GM12878 (cell line): ENCODE results near the gene ANXA11.

Experiments used
- ATF2 ChIP-seq: IDR thresholded peaks from 2 replicates; pipeline ENCODE4 v1.6.1; 2012; ENCODE audit warnings: low read length, inconsistent platforms
- CBFB ChIP-seq: IDR thresholded peaks from 2 replicates; pipeline ENCODE4 v1.6.1; 2016; ENCODE audit warnings: antibody characterized with exemption, low read depth
- CTCF ChIP-seq, 3 experiments: IDR thresholded peaks in 2 of 3; conservative IDR thresholded peaks in 1 of 3; 2 replicates each; pipeline ENCODE4 v1.5.1; 2011; ENCODE audit warnings: low read depth in 3 of 3, low read length in 3 of 3, mild to moderate bottlenecking in 3 of 3, control low read depth in 2 of 3, moderate library complexity in 2 of 3, inconsistent platforms in 1 of 3, mixed read lengths in 1 of 3; ENCODE audit not compliant: control insufficient read depth in 2 of 3, insufficient read depth in 1 of 3; ENCODE audit errors: extremely low read depth in 1 of 3
- GABPA ChIP-seq: IDR thresholded peaks from 2 replicates; pipeline ENCODE4 v1.6.1; 2014; ENCODE audit warnings: antibody characterized with exemption, low read depth, mild to moderate bottlenecking, inconsistent platforms
- MAX ChIP-seq: IDR thresholded peaks from 2 replicates; pipeline ENCODE4 v1.6.1; 2012; ENCODE audit warnings: low read depth, low read length, improper control_type of control experiment
- NFYB ChIP-seq: IDR thresholded peaks from 2 replicates; pipeline ENCODE4 v1.6.1; 2011; ENCODE audit warnings: low read depth, mild to moderate bottlenecking, low read length, improper control_type of control experiment, moderate library complexity; ENCODE audit not compliant: insufficient read depth
- RAD21 ChIP-seq: IDR thresholded peaks from 2 replicates; pipeline ENCODE4 v1.6.1; 2011; ENCODE audit warnings: mild to moderate bottlenecking, low read depth, low read length, moderate library complexity; ENCODE audit not compliant: insufficient read depth
- YY1 ChIP-seq: IDR thresholded peaks from 2 replicates; pipeline ENCODE4 v1.6.1; 2011; ENCODE audit warnings: low read depth, mild to moderate bottlenecking, low read length

GRCh38 chr10:80126876-80127275, 78.5 kb downstream of the ANXA11 start:
- no peak for TF ChIP-seq ATF2
- TF ChIP-seq NFYB: no peak
- no peak for TF ChIP-seq CTCF (IDR thresholded peaks at IDR 0.05 in 2 of 3, conservative IDR thresholded peaks at IDR 0.05 in 1 of 3; ENCODE audit: control insufficient read depth in 2 of 3, extremely low read depth in 1 of 3, insufficient read depth in 1 of 3, low read depth in 3 of 3, low read length in 3 of 3)
- no peak for TF ChIP-seq CBFB
- no peak for TF ChIP-seq RAD21
- no peak for TF ChIP-seq GABPA
- TF ChIP-seq MAX: no peak
- no peak for TF ChIP-seq YY1
